Panc1 (cell line): ENCODE results near the gene METTL25B. TPM values are rescaled to one million over a fixed set of nuclear protein-coding genes. Genes with fewer than 3 reads are reported as not detected.

ENCODE experiments used
- ATAC-seq: fragments of 200-7000 bp; cut with Tn5 transposase; 2 replicates; pipeline ENCODE4 v1.9.1; 2020; ENCODE audit warnings: mild to moderate bottlenecking, moderate library complexity
- BruUV-seq: library from RNA; stranded (reverse); fragments of 400-500 nt; replicated peaks from 2 replicates; lab custom pipeline; 2021; lab: Mats Ljungman, UMichigan
- CTCF ChIA-PET: fragments of 300-600 bp; sonication (Branson Sonifier 250); formaldehyde crosslinking; loops from one replicate; lab custom pipeline; 2022; ENCODE audit warnings: antibody characterized with exemption; lab: Charles Lee
- POLR2A ChIA-PET: fragments of 300-600 bp; sonication (Branson Sonifier 250); formaldehyde crosslinking; loops from one replicate; lab custom pipeline; 2022; ENCODE audit warnings: antibody characterized with exemption; lab: Charles Lee
- DNase-seq: peaks from one replicate; pipeline ENCODE4 v3.0.0-alpha.2; 2010; ENCODE audit warnings: low read depth, low spot score
- H3K27ac ChIP-seq: 2 replicates; pipeline ENCODE4 v1.5.1; 2011; ENCODE audit warnings: mild to moderate bottlenecking, low read length, inconsistent platforms
- H3K27me3 ChIP-seq: fragments of 200-500 bp; sonication (Bioruptor generic); 2 replicates; pipeline ENCODE4 v1.6.0; 2014; ENCODE audit warnings: low read length, inconsistent platforms; ENCODE audit not compliant: control insufficient read depth, insufficient read depth
- H3K36me3 ChIP-seq: fragments of 200-500 bp; sonication (Bioruptor generic); 2 replicates; pipeline ENCODE4 v1.5.1; 2014; ENCODE audit warnings: inconsistent platforms, mild to moderate bottlenecking, low read length, moderate library complexity; ENCODE audit not compliant: control insufficient read depth, insufficient read depth
- H3K4me1 ChIP-seq: 2 replicates; pipeline ENCODE4 v1.5.1; 2011; ENCODE audit warnings: inconsistent platforms, mild to moderate bottlenecking, low read length, moderate library complexity; ENCODE audit not compliant: control insufficient read depth, insufficient read depth
- H3K4me3 ChIP-seq, 2 experiments: 2 replicates each; pipeline ENCODE4 v1.5.1; 2011 to 2012; ENCODE audit warnings: low read depth in 2 of 2, low read length in 2 of 2, mild to moderate bottlenecking in 2 of 2, inconsistent platforms in 1 of 2, moderate library complexity in 1 of 2
- H3K9me3 ChIP-seq: fragments of 200-500 bp; sonication (Bioruptor generic); 2 replicates; pipeline ENCODE4 v1.5.1; 2014; ENCODE audit warnings: low read depth, mild to moderate bottlenecking, inconsistent platforms, low read length, moderate library complexity; ENCODE audit not compliant: control insufficient read depth, insufficient read depth
- CTCF ChIP-seq: fragments of 450-650 bp; IDR thresholded peaks from 2 replicates; pipeline ENCODE4 v1.5.1; 2017; ENCODE audit warnings: mild to moderate bottlenecking
- POLR2AphosphoS5 ChIP-seq: IDR thresholded peaks from 2 replicates; pipeline ENCODE4 v1.6.1; 2012; ENCODE audit warnings: mild to moderate bottlenecking, low read depth, low read length, moderate library complexity
- REST ChIP-seq, 2 experiments: IDR thresholded peaks; 2 replicates each; pipeline ENCODE4 v1.6.1; 2011 to 2012; ENCODE audit warnings: low read depth in 2 of 2, control low read depth in 1 of 2, low read length in 1 of 2, mild to moderate bottlenecking in 1 of 2, moderate library complexity in 1 of 2; ENCODE audit not compliant: insufficient read depth in 1 of 2
- SIN3A ChIP-seq: IDR thresholded peaks from 2 replicates; pipeline ENCODE4 v1.6.1; 2012; ENCODE audit warnings: low read depth, mild to moderate bottlenecking, low read length, moderate library complexity, borderline replicate concordance; ENCODE audit not compliant: insufficient read depth
- TCF7L2 ChIP-seq: IDR thresholded peaks from 2 replicates; pipeline ENCODE4 v1.6.1; 2011; ENCODE audit warnings: mild to moderate bottlenecking, low read depth, low read length, inconsistent platforms
- in situ Hi-C: cut with HindIII; loops from 2 replicates; pipeline ENCODE4 v1.10.0; 2016; ENCODE audit warnings: low sequenced_read_pairs, low pct_unique_long_range_greater_than_20kb
- intact Hi-C: fragments of 100-400 bp; cut with micrococcal nuclease; formaldehyde crosslinking; loops from one replicate; pipeline ENCODE4 v1.10.0; 2022; ENCODE audit not compliant: unreplicated experiment
- total RNA-seq: library from RNA; stranded (reverse); gene quantifications from one replicate; pipeline ENCODE4 v1.2.1, GENCODE V29; 2021; ENCODE audit not compliant: unreplicated experiment

METTL25B gene
- total RNA-seq, 1 experiment from 2014 or later = 32.8 TPM

- DNase-seq (no peak), ATAC-seq (no peak)
- no TSS peak for BruUV-seq
- in situ Hi-C loops (no loop called here), intact Hi-C loops (no loop called here)
- H3K4me1 ChIP-seq = peaks cover 74% of the 10 kb centered on the region
- H3K27ac ChIP-seq = peak overlapping the region; percentile 93
- TF ChIP-seq TCF7L2 (peak; percentile 68), REST (IDR thresholded peaks at IDR 0.05; ENCODE audit: insufficient read depth in 1 of 2, low read depth in 2 of 2, low read length in 1 of 2) (no peak)
- ChIA-PET POLR2A (no interaction called here), CTCF (interaction anchor here (0.6 to 0.9 kb wide), 2 partner anchors 19 to 118 kb away, joined by 3 to 7 read pairs; no protein-coding TSS in a partner anchor)
- H3K36me3 ChIP-seq = no peaks in the 10 kb centered on the region; the same call in 1 of the 2 replicates
- no peaks in the 10 kb centered on the region for H3K27me3 ChIP-seq
- no peak overlapping the region for H3K4me3 ChIP-seq
- H3K9me3 ChIP-seq = no peaks in the 10 kb centered on the region
These were observed 20.0 kb upstream of the METTL25B start for GRCh38 chr1:156708218-156708661.

GRCh38 chr1:156709031-156709430 is 19.2 kb upstream of the METTL25B start:
- intact Hi-C loops (no loop called here), in situ Hi-C loops (no loop called here)
- peaks cover 66% of the 10 kb centered on the region for H3K4me1 ChIP-seq
- POLR2A ChIA-PET = interaction anchor here (0.7 kb wide), 1 partner anchor 27 kb away, joined by 3 read pairs; no protein-coding TSS in a partner anchor
- H3K27me3 ChIP-seq = no peaks in the 10 kb centered on the region
- no peak for TF ChIP-seq SIN3A
- BruUV-seq = no TSS peak
- no peaks in the 10 kb centered on the region for H3K9me3 ChIP-seq
- no peaks in the 10 kb centered on the region; the same call in 1 of the 2 replicates for H3K36me3 ChIP-seq
- no peak overlapping the region for H3K4me3 ChIP-seq
- CTCF ChIA-PET = interaction anchor here (0.9 kb wide), 1 partner anchor 20 kb away, joined by 7 read pairs; no protein-coding TSS in a partner anchor
- DNase-seq (no peak), ATAC-seq (no peak)
- peak overlapping the region; percentile 93 for H3K27ac ChIP-seq

- POLR2A ChIA-PET = interaction anchor here (0.7 kb wide), 1 partner anchor 28 kb away, joined by 3 read pairs; no protein-coding TSS in a partner anchor
- ATAC-seq = peak; percentile 50
- BruUV-seq = no TSS peak
- TF ChIP-seq REST (IDR thresholded peaks at IDR 0.05; ENCODE audit: insufficient read depth in 1 of 2, low read depth in 2 of 2, low read length in 1 of 2) = no peak; a peak in 1 of 4 replicates
- peak; percentile 96 for TF ChIP-seq TCF7L2
- TF ChIP-seq POLR2AphosphoS5 = peak; percentile 61
- no peak for TF ChIP-seq CTCF
- Histone ChIP-seq H3K27me3 (no peaks in the 10 kb centered on the region), H3K9me3 (no peaks in the 10 kb centered on the region), H3K27ac (peak overlapping the region; percentile 93), H3K36me3 (no peaks in the 10 kb centered on the region; the same call in 1 of the 2 replicates), H3K4me3 (no peak overlapping the region), H3K4me1 (peaks cover 65% of the 10 kb centered on the region)
- DNase-seq = no peak
- intact Hi-C loops = no loop called here
- CTCF ChIA-PET = interaction anchor here (1.0 to 2.5 kb wide), 2 partner anchors 16 to 20 kb away, joined by 4 to 9 read pairs; no protein-coding TSS in a partner anchor
- in situ Hi-C loops = no loop called here
These were observed 18.3 kb upstream of the METTL25B start for GRCh38 chr1:156709757-156710489.
